Stimulated activated naive CD8-positive, alpha-beta T cell treated with anti-CD3 and anti-CD28 coated beads, Interleukin-15, Interleukin-2, amounts not matched to agents 100 ng/mL and 50 ng/mL, for 24 hours (primary cell): ENCODE data around the gene APOM.

Experiments
- H3K27ac Mint-ChIP-seq: one replicate; pipeline ENCODE4 v1.8.0; 2021; ENCODE audit warnings: mild to moderate bottlenecking, mixed read lengths
- H3K27me3 Mint-ChIP-seq: one replicate; pipeline ENCODE4 v1.8.0; 2021; ENCODE audit warnings: mixed read lengths
- H3K36me3 Mint-ChIP-seq: one replicate; pipeline ENCODE4 v1.8.0; 2021; ENCODE audit warnings: low read depth, mixed read lengths
- H3K4me1 Mint-ChIP-seq: one replicate; pipeline ENCODE4 v1.8.0; 2021; ENCODE audit warnings: low read depth, mixed read lengths
- H3K4me3 Mint-ChIP-seq: one replicate; pipeline ENCODE4 v1.8.0; 2021; ENCODE audit warnings: mild to moderate bottlenecking, mixed read lengths
- H3K9me3 Mint-ChIP-seq: one replicate; pipeline ENCODE4 v1.8.0; 2021; ENCODE audit warnings: mixed read lengths

APOM gene

DNA sequence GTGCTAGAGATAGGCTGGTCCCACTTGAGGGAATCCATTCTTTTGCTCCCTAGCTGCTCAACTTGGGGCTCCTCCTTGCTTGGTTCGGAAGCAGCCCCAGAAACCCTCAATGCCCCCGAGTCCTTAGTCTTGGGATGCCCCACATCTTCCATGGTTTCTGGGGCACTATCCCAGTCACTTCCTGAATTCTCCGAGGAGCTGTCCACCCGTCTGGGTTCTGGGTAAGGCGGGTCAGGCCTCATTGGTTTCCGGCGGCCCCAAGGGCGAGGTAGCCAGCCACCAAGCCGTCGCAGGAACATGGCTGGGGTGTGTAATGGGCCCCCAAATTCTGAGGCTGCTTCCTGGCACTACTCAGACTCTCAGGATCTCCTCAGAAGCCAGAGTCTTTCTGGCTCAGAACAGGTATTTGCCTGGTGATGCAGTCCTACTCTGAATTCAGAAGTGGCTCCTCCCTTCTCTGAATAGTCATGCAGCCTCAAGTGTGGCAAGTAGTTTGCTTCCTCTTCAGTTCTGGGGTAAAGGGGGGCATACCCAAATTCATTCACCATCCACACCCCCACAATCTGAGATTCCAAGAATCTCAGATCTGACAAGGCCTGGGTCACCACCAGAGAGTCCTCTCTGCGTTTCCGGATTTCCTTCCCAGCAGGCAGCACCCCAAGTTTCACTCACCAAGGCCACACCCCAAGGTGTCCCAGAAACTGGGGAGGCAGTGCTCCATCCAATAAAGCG, 4.1 kb downstream of the APOM start:
- H3K27me3 Mint-ChIP-seq: no peaks in the 10 kb centered on the region
- no peaks in the 10 kb centered on the region for H3K9me3 Mint-ChIP-seq
- H3K4me3 Mint-ChIP-seq: peak overlapping the region; percentile 96
- H3K4me1 Mint-ChIP-seq: peaks cover 86% of the 10 kb centered on the region
- H3K36me3 Mint-ChIP-seq: peaks cover 51% of the 10 kb centered on the region
- peak overlapping the region; percentile 96 for H3K27ac Mint-ChIP-seq

- Mint-ChIP-seq H3K27me3 (no peaks in the 10 kb centered on the region), H3K36me3 (peaks cover 53% of the 10 kb centered on the region), H3K4me3 (peak within 1 kb of the TSS; percentile 96), H3K4me1 (peaks cover 83% of the 10 kb centered on the region), H3K27ac (peak within 1 kb of the TSS; percentile 96), H3K9me3 (no peaks in the 10 kb centered on the region)
Measured at GRCh38 chr6:31660381-31661261, 4.9 kb downstream of the APOM start, which contains the start of gene C6orf47. C6orf47 (minus strand) TSS chr6:31660778; CDS start chr6:31659947, 831 bp downstream.

DNA sequence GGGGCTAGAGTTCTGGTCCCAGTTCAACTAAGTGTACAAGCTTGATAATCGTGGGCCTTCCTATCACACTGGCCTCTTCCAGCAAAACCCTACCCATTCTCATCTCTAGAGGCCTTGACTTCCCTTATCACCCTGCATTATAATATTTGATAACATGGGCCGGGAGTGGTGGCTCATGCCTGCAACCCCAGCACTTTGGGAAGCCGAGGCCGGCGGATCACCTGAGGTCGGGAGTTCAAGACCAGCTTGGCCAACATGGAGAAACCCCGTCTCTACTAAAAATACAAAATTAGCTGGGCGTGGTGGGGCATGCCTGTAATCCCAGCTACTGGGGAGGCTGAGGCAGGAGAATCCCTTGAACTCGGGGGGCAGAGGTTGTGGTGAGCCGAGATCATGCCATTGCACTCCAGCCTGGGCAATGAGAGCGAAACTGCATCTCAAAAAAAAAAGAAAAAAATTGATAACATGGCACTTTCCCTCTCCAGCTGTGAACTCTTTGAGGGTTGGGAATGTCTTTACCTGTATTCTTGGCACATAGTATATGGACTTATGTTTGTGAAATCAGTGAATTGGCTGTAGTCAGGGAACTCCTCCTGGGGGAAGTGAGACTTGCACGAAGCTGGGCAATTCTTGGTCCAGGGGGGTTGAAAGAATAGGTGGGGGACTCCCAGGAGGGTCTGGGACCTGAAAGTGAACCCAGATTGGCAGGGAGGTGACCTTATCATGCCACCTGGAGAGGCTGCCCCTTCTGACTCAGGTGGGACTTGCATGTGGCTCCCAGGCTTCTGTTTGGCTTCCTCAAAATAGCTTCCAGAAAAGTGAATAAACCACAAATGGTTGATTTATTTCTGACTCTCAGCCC, 5.8 kb downstream of the APOM start:
- Mint-ChIP-seq H3K27me3 (no peaks in the 10 kb centered on the region), H3K4me3 (peak overlapping the region; percentile 96), H3K9me3 (no peaks in the 10 kb centered on the region), H3K4me1 (peaks cover 82% of the 10 kb centered on the region), H3K27ac (peak overlapping the region; percentile 87), H3K36me3 (peaks cover 60% of the 10 kb centered on the region)

DNA sequence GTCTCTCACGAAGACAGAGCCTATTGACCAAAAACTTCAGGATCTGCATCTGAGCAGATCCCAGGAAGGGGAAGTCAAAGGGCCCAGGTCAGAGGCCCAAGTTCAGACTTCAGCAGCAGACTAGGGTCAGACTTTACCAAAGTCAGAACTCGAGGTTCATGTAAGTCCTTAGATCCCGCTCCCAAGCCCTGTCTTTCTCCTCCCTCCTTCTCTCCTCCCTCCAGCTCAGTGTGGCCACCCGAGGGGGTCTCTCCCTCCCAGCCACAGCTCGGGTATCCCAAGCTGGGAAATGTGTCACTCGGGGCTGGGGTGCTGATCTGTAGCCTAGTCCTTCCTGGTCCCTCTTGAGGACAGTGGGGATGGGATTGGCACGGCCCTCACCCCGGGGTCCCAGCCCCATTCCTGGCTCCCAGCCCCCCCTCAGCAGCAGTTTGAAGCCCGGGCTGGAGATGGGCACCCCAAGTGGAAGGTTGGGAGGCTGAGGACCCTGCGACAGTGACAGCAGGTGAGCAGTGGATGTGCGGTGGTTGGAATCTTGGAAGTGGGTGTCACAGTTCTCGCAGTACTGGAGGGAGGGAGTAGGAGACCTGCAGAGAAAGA, 6.5 kb downstream of the APOM start:
- Mint-ChIP-seq H3K36me3 (peaks cover 61% of the 10 kb centered on the region), H3K9me3 (no peaks in the 10 kb centered on the region), H3K27me3 (no peaks in the 10 kb centered on the region), H3K27ac (peak overlapping the region; percentile 41), H3K4me1 (peaks cover 83% of the 10 kb centered on the region), H3K4me3 (peak overlapping the region; percentile 45)

- Mint-ChIP-seq H3K27me3 (no peaks in the 10 kb centered on the region), H3K36me3 (peaks cover 62% of the 10 kb centered on the region), H3K4me3 (peak overlapping the region; percentile 98), H3K27ac (peak overlapping the region; percentile 97), H3K9me3 (no peaks in the 10 kb centered on the region), H3K4me1 (peaks cover 85% of the 10 kb centered on the region)
Measured at GRCh38 chr6:31663126-31663960, 7.6 kb downstream of the APOM start.

GRCh38 chr6:31663961-31664789, 8.5 kb downstream of the APOM start:
- Mint-ChIP-seq H3K4me3 (peak overlapping the region; percentile 98), H3K9me3 (no peaks in the 10 kb centered on the region), H3K4me1 (peaks cover 84% of the 10 kb centered on the region), H3K27ac (peak overlapping the region; percentile 97), H3K27me3 (no peaks in the 10 kb centered on the region), H3K36me3 (peaks cover 70% of the 10 kb centered on the region)

GRCh38 chr6:31664790-31665500, 9.3 kb downstream of the APOM start, which contains the start of gene GPANK1:
GPANK1 (minus strand) TSS chr6:31664997; CDS start chr6:31664478, 519 bp downstream.
- H3K4me3 Mint-ChIP-seq: peak within 1 kb of the TSS; percentile 98
- no peaks in the 10 kb centered on the region for H3K9me3 Mint-ChIP-seq
- no peaks in the 10 kb centered on the region for H3K27me3 Mint-ChIP-seq
- H3K27ac Mint-ChIP-seq: peak within 1 kb of the TSS; percentile 97
- H3K4me1 Mint-ChIP-seq: peaks cover 77% of the 10 kb centered on the region
- peaks cover 70% of the 10 kb centered on the region for H3K36me3 Mint-ChIP-seq

- no peaks in the 10 kb centered on the region for H3K9me3 Mint-ChIP-seq
- peaks cover 72% of the 10 kb centered on the region for H3K4me1 Mint-ChIP-seq
- H3K27ac Mint-ChIP-seq: peak within 1 kb of the TSS; percentile 97
- peak within 1 kb of the TSS; percentile 98 for H3K4me3 Mint-ChIP-seq
- H3K27me3 Mint-ChIP-seq: no peaks in the 10 kb centered on the region
- H3K36me3 Mint-ChIP-seq: peaks cover 74% of the 10 kb centered on the region
Measured at GRCh38 chr6:31665501-31666336, 10.0 kb downstream of the APOM start, which contains the start of gene CSNK2B. CSNK2B (plus strand) TSS chr6:31666080; CDS start chr6:31666832, 752 bp downstream.

- Mint-ChIP-seq H3K27me3 (no peaks in the 10 kb centered on the region), H3K4me3 (peak overlapping the region; percentile 98), H3K4me1 (peaks cover 65% of the 10 kb centered on the region), H3K27ac (peak overlapping the region; percentile 97), H3K9me3 (no peaks in the 10 kb centered on the region), H3K36me3 (peaks cover 81% of the 10 kb centered on the region)
Measured at GRCh38 chr6:31666337-31666965, 10.8 kb downstream of the APOM start.

DNA sequence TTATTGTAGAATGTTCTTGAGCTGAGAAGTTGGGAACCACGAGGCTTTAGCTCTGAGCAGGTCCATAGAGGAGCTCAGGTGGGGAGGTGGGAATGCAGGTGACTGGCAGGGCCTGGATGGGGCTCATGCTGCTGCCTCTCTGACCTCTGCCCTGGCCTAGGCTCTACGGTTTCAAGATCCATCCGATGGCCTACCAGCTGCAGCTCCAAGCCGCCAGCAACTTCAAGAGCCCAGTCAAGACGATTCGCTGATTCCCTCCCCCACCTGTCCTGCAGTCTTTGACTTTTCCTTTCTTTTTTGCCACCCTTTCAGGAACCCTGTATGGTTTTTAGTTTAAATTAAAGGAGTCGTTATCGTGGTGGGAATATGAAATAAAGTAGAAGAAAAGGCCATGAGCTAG, 14.0 kb downstream of the APOM start, which contains the start of gene LY6G5B:
LY6G5B (plus strand) TSS at position 301 of the 400 bp plus-strand sequence. CDS start 975 bp downstream, outside the sequence.
- Mint-ChIP-seq H3K27ac (no peak within 1 kb of the TSS), H3K4me1 (peaks cover 36% of the 10 kb centered on the region), H3K4me3 (no peak within 1 kb of the TSS), H3K9me3 (no peaks in the 10 kb centered on the region), H3K36me3 (peaks cover 72% of the 10 kb centered on the region), H3K27me3 (no peaks in the 10 kb centered on the region)

GRCh38 chr6:31676322-31676903, 20.7 kb downstream of the APOM start:
- Mint-ChIP-seq H3K27ac (no peak overlapping the region), H3K9me3 (no peaks in the 10 kb centered on the region), H3K4me3 (no peak overlapping the region), H3K27me3 (no peaks in the 10 kb centered on the region), H3K36me3 (peaks cover 19% of the 10 kb centered on the region), H3K4me1 (peaks cover 14% of the 10 kb centered on the region)
